ENCODE data around the gene KCNIP1. TPM values are rescaled to one million over a fixed set of nuclear protein-coding genes. Genes with fewer than 3 reads are reported as not detected.

KCNIP1 gene
- total RNA-seq, 1 donor from 2014 or later: not detected

DNA sequence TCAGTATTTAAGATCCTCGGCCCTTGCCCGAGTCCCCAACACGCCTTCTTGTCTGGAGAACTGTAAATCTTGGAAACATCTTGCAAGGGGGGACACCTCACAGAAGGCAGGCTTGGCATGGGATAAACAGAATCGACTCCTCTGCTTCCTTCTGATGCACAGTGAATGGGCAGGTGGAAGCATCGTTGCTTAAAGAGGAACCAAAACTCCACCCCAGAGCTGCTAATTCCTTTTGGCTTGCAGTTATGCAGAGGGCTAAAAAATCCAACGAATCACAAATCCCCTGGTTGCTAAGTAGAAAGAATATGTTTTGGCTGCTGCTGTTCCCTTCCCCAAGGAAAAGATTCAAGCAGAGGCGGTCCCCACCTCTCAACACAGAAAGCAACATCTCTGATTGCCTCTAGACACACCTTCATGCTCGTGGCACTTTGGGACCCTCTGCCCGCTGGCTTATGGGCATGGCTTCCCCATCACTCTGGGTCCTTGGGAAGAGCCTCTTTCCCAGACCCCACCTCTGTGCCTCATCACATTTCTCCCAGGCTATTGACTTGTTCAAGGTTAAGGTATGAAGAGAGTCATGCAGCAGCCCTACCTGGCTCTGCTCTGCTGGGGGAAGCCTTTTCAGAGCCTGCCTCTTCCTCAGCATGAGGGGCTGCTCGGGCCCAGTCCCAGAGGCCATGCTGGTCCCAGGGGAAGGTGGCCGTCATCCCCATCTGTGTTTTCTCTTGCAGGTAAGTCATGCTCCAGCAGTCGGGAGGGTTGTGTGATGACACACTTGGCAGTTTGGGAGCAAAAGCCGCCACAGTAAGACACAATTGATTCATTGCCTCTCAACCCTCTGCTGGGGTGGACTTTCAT, 137.1 kb downstream of the KCNIP1 start:
- no peak overlapping the region for H3K27ac ChIP-seq
- no peaks in the 10 kb centered on the region for H3K4me1 ChIP-seq
- no peaks in the 10 kb centered on the region for H3K27me3 ChIP-seq
- no peak for DNase-seq (ENCODE audit: extremely low spot score in 2 of 2)
- H3K4me3 ChIP-seq: no peak overlapping the region
- no peaks in the 10 kb centered on the region for H3K36me3 ChIP-seq
- intact Hi-C loops (cut with DNase I): no loop called here
- TF ChIP-seq POLR2A (IDR thresholded peaks at IDR 0.05) (no peak), POLR2AphosphoS5 (IDR thresholded peaks at IDR 0.05; ENCODE audit: insufficient read depth in 1 of 2, low read depth in 1 of 2) (no peak)
- TF ChIP-seq, protein P1, sequence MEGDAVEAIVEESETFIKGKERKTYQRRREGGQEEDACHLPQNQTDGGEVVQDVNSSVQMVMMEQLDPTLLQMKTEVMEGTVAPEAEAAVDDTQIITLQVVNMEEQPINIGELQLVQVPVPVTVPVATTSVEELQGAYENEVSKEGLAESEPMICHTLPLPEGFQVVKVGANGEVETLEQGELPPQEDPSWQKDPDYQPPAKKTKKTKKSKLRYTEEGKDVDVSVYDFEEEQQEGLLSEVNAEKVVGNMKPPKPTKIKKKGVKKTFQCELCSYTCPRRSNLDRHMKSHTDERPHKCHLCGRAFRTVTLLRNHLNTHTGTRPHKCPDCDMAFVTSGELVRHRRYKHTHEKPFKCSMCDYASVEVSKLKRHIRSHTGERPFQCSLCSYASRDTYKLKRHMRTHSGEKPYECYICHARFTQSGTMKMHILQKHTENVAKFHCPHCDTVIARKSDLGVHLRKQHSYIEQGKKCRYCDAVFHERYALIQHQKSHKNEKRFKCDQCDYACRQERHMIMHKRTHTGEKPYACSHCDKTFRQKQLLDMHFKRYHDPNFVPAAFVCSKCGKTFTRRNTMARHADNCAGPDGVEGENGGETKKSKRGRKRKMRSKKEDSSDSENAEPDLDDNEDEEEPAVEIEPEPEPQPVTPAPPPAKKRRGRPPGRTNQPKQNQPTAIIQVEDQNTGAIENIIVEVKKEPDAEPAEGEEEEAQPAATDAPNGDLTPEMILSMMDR (IDR thresholded peaks at IDR 0.05): no peak
- no peaks in the 10 kb centered on the region for H3K9me3 ChIP-seq

DNA sequence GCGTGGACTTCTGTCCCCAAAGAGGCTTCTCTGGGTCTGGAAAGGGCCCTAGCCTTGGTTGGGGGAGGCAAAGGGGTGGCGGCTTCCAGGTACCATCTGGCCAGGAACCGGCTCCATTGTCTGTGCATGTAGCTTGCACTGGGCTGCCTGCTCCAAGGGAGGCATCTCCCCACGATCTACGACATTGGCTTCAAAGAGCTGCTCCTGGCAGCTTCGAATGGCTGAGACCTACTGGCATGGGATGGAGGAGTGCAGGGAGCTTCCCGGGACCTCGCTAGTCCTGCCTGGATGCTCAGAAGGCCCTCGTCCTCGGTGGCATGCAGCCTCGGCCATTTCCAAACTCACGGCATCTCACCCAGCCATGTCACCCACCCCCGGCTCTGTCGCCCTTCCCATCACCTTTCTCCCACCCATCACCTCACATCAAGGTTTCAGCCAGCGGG, 137.8 kb downstream of the KCNIP1 start:
- DNase-seq (ENCODE audit: extremely low spot score in 2 of 2): no peak
- no peak overlapping the region for H3K4me3 ChIP-seq
- intact Hi-C loops (cut with DNase I): no loop called here
- H3K9me3 ChIP-seq: no peaks in the 10 kb centered on the region
- no peak overlapping the region for H3K27ac ChIP-seq
- TF ChIP-seq POLR2A (IDR thresholded peaks at IDR 0.05) (no peak), POLR2AphosphoS5 (IDR thresholded peaks at IDR 0.05; ENCODE audit: insufficient read depth in 1 of 2, low read depth in 1 of 2) (no peak)
- TF ChIP-seq, protein P1 (IDR thresholded peaks at IDR 0.05): no peak
- no peaks in the 10 kb centered on the region for H3K4me1 ChIP-seq
- H3K27me3 ChIP-seq: no peaks in the 10 kb centered on the region
- no peaks in the 10 kb centered on the region for H3K36me3 ChIP-seq

GRCh38 chr5:170642066-170642735, 138.4 kb downstream of the KCNIP1 start:
- no peak for DNase-seq (ENCODE audit: extremely low spot score in 2 of 2)
- H3K4me3 ChIP-seq: no peak overlapping the region
- intact Hi-C loops (cut with DNase I): no loop called here

GRCh38 chr5:170642776-170643436, 139.1 kb downstream of the KCNIP1 start:
- TF ChIP-seq POLR2AphosphoS5 (IDR thresholded peaks at IDR 0.05; ENCODE audit: insufficient read depth in 1 of 2, low read depth in 1 of 2): no peak
- TF ChIP-seq, protein P1 (IDR thresholded peaks at IDR 0.05): no peak
- no peak for TF ChIP-seq POLR2A (IDR thresholded peaks at IDR 0.05)
- intact Hi-C loops (cut with DNase I): no loop called here

More at GRCh38 chr5:170642066-170642735, 138.4 kb downstream of the KCNIP1 start:
- no peak for TF ChIP-seq POLR2AphosphoS5 (IDR thresholded peaks at IDR 0.05; ENCODE audit: insufficient read depth in 1 of 2, low read depth in 1 of 2)
- TF ChIP-seq POLR2A (IDR thresholded peaks at IDR 0.05): no peak
- TF ChIP-seq, protein P1 (IDR thresholded peaks at IDR 0.05): no peak
- Histone ChIP-seq H3K27ac (no peak overlapping the region), H3K27me3 (no peaks in the 10 kb centered on the region), H3K36me3 (no peaks in the 10 kb centered on the region), H3K4me1 (no peaks in the 10 kb centered on the region), H3K9me3 (no peaks in the 10 kb centered on the region)

More at GRCh38 chr5:170642776-170643436, 139.1 kb downstream of the KCNIP1 start:
- DNase-seq (ENCODE audit: extremely low spot score in 2 of 2): no peak
- no peaks in the 10 kb centered on the region for H3K9me3 ChIP-seq
- H3K36me3 ChIP-seq: no peaks in the 10 kb centered on the region
- no peak overlapping the region for H3K27ac ChIP-seq
- H3K4me3 ChIP-seq: no peak overlapping the region
- H3K4me1 ChIP-seq: no peaks in the 10 kb centered on the region
- no peaks in the 10 kb centered on the region for H3K27me3 ChIP-seq
